HCT116 (cell line): ENCODE measurements around the gene OR10A5.

Source experiments
- CTCF ChIP-seq, 3 experiments: fragments of 200-600 bp in 1 of 3; sonication (generic) in 1 of 3; IDR thresholded peaks in 2 of 3; conservative IDR thresholded peaks in 1 of 3; 2 replicates each; pipeline ENCODE4 v1.5.1; 2012 to 2017; ENCODE audit warnings: low read depth in 2 of 3, low read length in 2 of 3, antibody characterized with exemption in 1 of 3, borderline replicate concordance in 1 of 3, control low read depth in 1 of 3, mild to moderate bottlenecking in 1 of 3, mixed read lengths in 1 of 3, mixed run types in 1 of 3, moderate library complexity in 1 of 3; ENCODE audit not compliant: insufficient read depth in 1 of 3
- JUND ChIP-seq: IDR thresholded peaks from 2 replicates; pipeline ENCODE4 v1.6.1; 2012
- POLR2A ChIP-seq: IDR thresholded peaks from 2 replicates; pipeline ENCODE4 v1.7.0; 2011; ENCODE audit warnings: borderline replicate concordance; ENCODE audit not compliant: insufficient read depth, insufficient read length; ENCODE audit errors: extremely low read depth
- POLR2AphosphoS5 ChIP-seq: IDR thresholded peaks from 2 replicates; pipeline ENCODE4 v1.6.1; 2011; ENCODE audit warnings: mild to moderate bottlenecking, low read depth, low read length, moderate library complexity
- SIN3A ChIP-seq: IDR thresholded peaks from 2 replicates; pipeline ENCODE4 v1.6.1; 2012; ENCODE audit warnings: low read depth

DNA sequence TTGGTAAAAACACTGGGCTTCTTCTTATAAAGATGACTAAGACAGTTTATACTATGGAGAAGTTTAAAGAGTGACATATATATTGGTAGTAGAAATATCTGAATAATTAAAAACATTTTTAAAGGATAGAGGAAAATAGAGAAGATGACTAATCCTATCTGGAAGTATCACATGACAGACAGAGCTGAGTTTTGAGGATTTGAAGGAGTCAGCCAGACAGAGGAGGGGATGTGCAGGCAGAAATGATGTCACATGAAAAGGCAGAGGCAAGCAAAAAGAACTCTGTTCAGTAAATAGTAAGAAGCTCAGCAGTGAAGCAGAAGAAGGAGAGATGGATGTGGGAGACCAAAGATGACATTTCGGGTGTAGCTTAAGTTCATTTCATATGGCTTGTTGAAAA is 19.0 kb downstream of the OR10A5 start:
- TF ChIP-seq SIN3A (no peak), JUND (no peak), CTCF (IDR thresholded peaks at IDR 0.05 in 2 of 3, conservative IDR thresholded peaks at IDR 0.05 in 1 of 3; ENCODE audit: borderline replicate concordance in 1 of 3, insufficient read depth in 1 of 3, low read depth in 2 of 3, low read length in 2 of 3) (no peak), POLR2AphosphoS5 (no peak), POLR2A (no peak)
